Caco-2 (cell line): Measurements from ENCODE around the gene DDX17. TPM values are rescaled to one million over a fixed set of nuclear protein-coding genes. Genes with fewer than 3 reads are reported as not detected.

Experiments
- BruUV-seq: library from RNA; stranded (reverse); fragments of 400-500 nt; replicated peaks from 2 replicates; lab custom pipeline; 2021; lab: Mats Ljungman, UMichigan
- CTCF ChIA-PET: fragments of 300-600 bp; sonication (Branson Sonifier 250); formaldehyde crosslinking; loops from one replicate; lab custom pipeline; 2022; ENCODE audit warnings: antibody characterized with exemption; lab: Charles Lee
- POLR2A ChIA-PET: fragments of 300-600 bp; sonication (Branson Sonifier 250); formaldehyde crosslinking; loops from one replicate; lab custom pipeline; 2022; ENCODE audit warnings: antibody characterized with exemption; lab: Charles Lee
- DNase-seq, 2 experiments: peaks; one replicate each; pipeline versions ENCODE4 v3.0.0 to v3.0.0-alpha.2; 2020 to 2022
- H3K27me3 ChIP-seq: replicated peaks from 2 replicates; pipeline ENCODE4 v1.6.0; 2011; ENCODE audit warnings: low read length; ENCODE audit not compliant: control insufficient read depth, insufficient read depth
- H3K36me3 ChIP-seq: 2 replicates; pipeline ENCODE4 v1.5.1; 2011; ENCODE audit warnings: low read length; ENCODE audit not compliant: control insufficient read depth, insufficient read depth
- H3K4me1 ChIP-seq: fragments of 250-450 bp; sonication (Bioruptor Pico); 2 replicates; pipeline ENCODE4 v1.5.1; 2020; ENCODE audit warnings: mild to moderate bottlenecking
- H3K4me3 ChIP-seq: 2 replicates; pipeline ENCODE4 v1.5.1; 2011; ENCODE audit warnings: low read depth, mild to moderate bottlenecking, control low read depth, low read length
- H3K9me3 ChIP-seq: fragments of 250-450 bp; sonication (Bioruptor Pico); 2 replicates; pipeline ENCODE4 v1.5.1; 2020; ENCODE audit warnings: mild to moderate bottlenecking, moderate library complexity
- H3K27ac Mint-ChIP-seq: one replicate; pipeline ENCODE4 v1.8.0; 2022; ENCODE audit warnings: mixed read lengths; ENCODE audit not compliant: unreplicated experiment
- H3K27me3 Mint-ChIP-seq: one replicate; pipeline ENCODE4 v1.8.0; 2022; ENCODE audit warnings: mixed read lengths; ENCODE audit not compliant: insufficient read depth, unreplicated experiment
- H3K36me3 Mint-ChIP-seq: one replicate; pipeline ENCODE4 v1.8.0; 2022; ENCODE audit warnings: mild to moderate bottlenecking, mixed read lengths; ENCODE audit not compliant: insufficient read depth, unreplicated experiment
- H3K4me1 Mint-ChIP-seq: one replicate; pipeline ENCODE4 v1.8.0; 2022; ENCODE audit warnings: low read depth, mixed read lengths; ENCODE audit not compliant: unreplicated experiment
- H3K4me3 Mint-ChIP-seq: one replicate; pipeline ENCODE4 v1.8.0; 2022; ENCODE audit warnings: mild to moderate bottlenecking, moderate library complexity, mixed read lengths; ENCODE audit not compliant: unreplicated experiment
- H3K9me3 Mint-ChIP-seq: one replicate; pipeline ENCODE4 v1.8.0; 2022; ENCODE audit warnings: mixed read lengths; ENCODE audit not compliant: unreplicated experiment
- intact Hi-C: fragments of 100-400 bp; cut with micrococcal nuclease; formaldehyde crosslinking; loops from one replicate; pipeline ENCODE4 v1.10.0; 2022; ENCODE audit not compliant: unreplicated experiment
- total RNA-seq: library from RNA; stranded (reverse); gene quantifications from 2 replicates; pipeline ENCODE4 v1.2.3, GENCODE V29; 2022
- TF ChIP-seq, protein P1 (sequence below), 2 experiments: fragments of 200-600 bp in 1 of 2; IDR thresholded peaks; 1 replicate in 1 of 2; 2 replicates in 1 of 2; pipeline versions ENCODE4 v1.5.1 to v1.8.0; 2011 to 2022; ENCODE audit warnings: antibody characterized with exemption in 1 of 2, control low read depth in 1 of 2, inconsistent platforms in 1 of 2, low read depth in 1 of 2, low read length in 1 of 2, mild to moderate bottlenecking in 1 of 2, moderate library complexity in 1 of 2; ENCODE audit not compliant: insufficient read depth in 1 of 2, severe bottlenecking in 1 of 2, unreplicated experiment in 1 of 2

Gene DDX17
- total RNA-seq, 1 experiment from 2014 or later = 367 TPM

- peaks cover 3% of the 10 kb centered on the region; the same call in 1 of the 2 replicates for H3K36me3 ChIP-seq
- no TSS peak for BruUV-seq
Observed at GRCh38 chr22:38490475-38490874, 15.6 kb downstream of the DDX17 start.

DNA sequence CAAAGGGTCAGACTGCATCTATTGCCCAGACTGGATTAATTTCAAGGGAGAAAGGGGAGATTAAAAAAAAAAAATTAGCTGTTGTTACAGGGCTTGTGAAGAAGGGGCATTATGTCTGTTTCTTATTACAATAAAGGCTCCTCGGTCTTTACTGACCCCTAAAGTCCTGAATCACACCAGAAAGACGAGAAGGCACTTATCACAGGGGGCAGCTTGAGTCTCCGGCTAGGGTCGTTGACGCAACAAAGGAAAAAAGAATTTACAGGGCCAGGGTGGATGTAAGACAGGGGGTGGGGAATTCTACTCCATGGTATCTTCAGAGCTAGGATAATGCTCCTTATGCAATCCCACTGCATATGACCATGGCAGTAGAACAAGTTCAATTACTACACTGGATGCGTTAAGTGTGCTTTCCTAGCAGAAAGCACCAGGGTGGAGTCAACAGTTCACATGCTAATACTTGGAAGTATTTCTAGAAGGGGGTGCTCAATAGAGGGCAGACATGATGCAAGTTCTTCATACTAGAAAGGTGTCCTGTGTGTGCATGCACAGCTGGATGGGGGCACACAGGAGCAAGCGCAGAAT lies 16.5 kb downstream of the DDX17 start:
- H3K27ac Mint-ChIP-seq = peak overlapping the region; percentile 49
- H3K36me3 Mint-ChIP-seq = peaks cover 97% of the 10 kb centered on the region
- no peak for DNase-seq
- H3K27me3 ChIP-seq = no peaks in the 10 kb centered on the region
- peaks cover 3% of the 10 kb centered on the region; the same call in 1 of the 2 replicates for H3K36me3 ChIP-seq
- TF ChIP-seq, protein P1, sequence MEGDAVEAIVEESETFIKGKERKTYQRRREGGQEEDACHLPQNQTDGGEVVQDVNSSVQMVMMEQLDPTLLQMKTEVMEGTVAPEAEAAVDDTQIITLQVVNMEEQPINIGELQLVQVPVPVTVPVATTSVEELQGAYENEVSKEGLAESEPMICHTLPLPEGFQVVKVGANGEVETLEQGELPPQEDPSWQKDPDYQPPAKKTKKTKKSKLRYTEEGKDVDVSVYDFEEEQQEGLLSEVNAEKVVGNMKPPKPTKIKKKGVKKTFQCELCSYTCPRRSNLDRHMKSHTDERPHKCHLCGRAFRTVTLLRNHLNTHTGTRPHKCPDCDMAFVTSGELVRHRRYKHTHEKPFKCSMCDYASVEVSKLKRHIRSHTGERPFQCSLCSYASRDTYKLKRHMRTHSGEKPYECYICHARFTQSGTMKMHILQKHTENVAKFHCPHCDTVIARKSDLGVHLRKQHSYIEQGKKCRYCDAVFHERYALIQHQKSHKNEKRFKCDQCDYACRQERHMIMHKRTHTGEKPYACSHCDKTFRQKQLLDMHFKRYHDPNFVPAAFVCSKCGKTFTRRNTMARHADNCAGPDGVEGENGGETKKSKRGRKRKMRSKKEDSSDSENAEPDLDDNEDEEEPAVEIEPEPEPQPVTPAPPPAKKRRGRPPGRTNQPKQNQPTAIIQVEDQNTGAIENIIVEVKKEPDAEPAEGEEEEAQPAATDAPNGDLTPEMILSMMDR (IDR thresholded peaks at IDR 0.05; ENCODE audit: insufficient read depth in 1 of 2, low read depth in 1 of 2, low read length in 1 of 2, severe bottlenecking in 1 of 2, unreplicated experiment in 1 of 2) = no peak
- ChIA-PET POLR2A (no interaction called here), CTCF (interaction anchor here (0.6 kb wide), 1 partner anchor 80 kb away, joined by 4 read pairs; the partner anchor contains the start of gene DMC1)
- H3K9me3 Mint-ChIP-seq = no peaks in the 10 kb centered on the region
- H3K4me3 ChIP-seq = no peak overlapping the region
- no peak overlapping the region for H3K4me3 Mint-ChIP-seq
- no peaks in the 10 kb centered on the region for H3K4me1 Mint-ChIP-seq
- no peaks in the 10 kb centered on the region for H3K4me1 ChIP-seq
- no peaks in the 10 kb centered on the region for H3K27me3 Mint-ChIP-seq
- H3K9me3 ChIP-seq = no peaks in the 10 kb centered on the region
- no TSS peak for BruUV-seq
- intact Hi-C loops = no loop called here

More at GRCh38 chr22:38490475-38490874, 15.6 kb downstream of the DDX17 start:
- Mint-ChIP-seq H3K4me1 (no peaks in the 10 kb centered on the region), H3K4me3 (no peak overlapping the region), H3K36me3 (peaks cover 97% of the 10 kb centered on the region), H3K27ac (no peak overlapping the region), H3K9me3 (no peaks in the 10 kb centered on the region), H3K27me3 (no peaks in the 10 kb centered on the region)
- TF ChIP-seq, protein P1 (IDR thresholded peaks at IDR 0.05; ENCODE audit: insufficient read depth in 1 of 2, low read depth in 1 of 2, low read length in 1 of 2, severe bottlenecking in 1 of 2, unreplicated experiment in 1 of 2) = no peak
- no peak overlapping the region for H3K4me3 ChIP-seq
- no peak for DNase-seq
- CTCF ChIA-PET = no interaction called here
- intact Hi-C loops = no loop called here
- H3K27me3 ChIP-seq = no peaks in the 10 kb centered on the region
- H3K9me3 ChIP-seq = no peaks in the 10 kb centered on the region
- POLR2A ChIA-PET = no interaction called here
- no peaks in the 10 kb centered on the region for H3K4me1 ChIP-seq

- Histone ChIP-seq H3K4me3 (no peak overlapping the region), H3K9me3 (no peaks in the 10 kb centered on the region), H3K27me3 (no peaks in the 10 kb centered on the region), H3K4me1 (no peaks in the 10 kb centered on the region), H3K36me3 (peaks cover 5% of the 10 kb centered on the region; the same call in 1 of the 2 replicates)
- Mint-ChIP-seq H3K27ac (peak overlapping the region; percentile 49), H3K4me3 (no peak overlapping the region), H3K9me3 (no peaks in the 10 kb centered on the region), H3K36me3 (peaks cover 97% of the 10 kb centered on the region), H3K27me3 (no peaks in the 10 kb centered on the region), H3K4me1 (no peaks in the 10 kb centered on the region)
- intact Hi-C loops = no loop called here
- BruUV-seq = no TSS peak
- TF ChIP-seq, protein P1 (IDR thresholded peaks at IDR 0.05; ENCODE audit: insufficient read depth in 1 of 2, low read depth in 1 of 2, low read length in 1 of 2, severe bottlenecking in 1 of 2, unreplicated experiment in 1 of 2) = no peak
- ChIA-PET POLR2A (no interaction called here), CTCF (no interaction called here)
- DNase-seq = no peak
Observed at GRCh38 chr22:38489142-38489541, 17.0 kb downstream of the DDX17 start.
